GM19463 (cell line): ENCODE data around the gene PCDHA9.
"Not testable (repeated sequence)": the region's sequence is repeated elsewhere in the genome, so short reads cannot be mapped to it uniquely, and the experiment has no call there.

Experiments used
- ATAC-seq: cut with Tn5 transposase; IDR thresholded peaks from one replicate; pipeline ENCODE4 v1.9.1; 2021; ENCODE audit warnings: mild to moderate bottlenecking, moderate library complexity; ENCODE audit not compliant: unreplicated experiment

The PCDHA9 gene

GRCh38 chr5:140848139-140849102 lies at the start of gene PCDHA9:
Gene PCDHA9 (plus strand): TSS chr5:140848382. CDS start chr5:140848496, 114 bp downstream.
- not testable (repeated sequence) for ATAC-seq

GRCh38 chr5:140800816-140801493 lies 47.2 kb upstream of the PCDHA9 start, which contains the start of gene PCDHA3:
Gene PCDHA3 (plus strand): TSS chr5:140801057.
- ATAC-seq: no peak

- no peak for ATAC-seq
Measured at GRCh38 chr5:140801494-140801841, 46.7 kb upstream of the PCDHA9 start.

- not testable (repeated sequence) for ATAC-seq
Measured at GRCh38 chr5:140802381-140802780, 45.8 kb upstream of the PCDHA9 start.

- ATAC-seq: no peak
Measured at GRCh38 chr5:140802781-140803271, 45.4 kb upstream of the PCDHA9 start.

GRCh38 chr5:140806834-140807775 lies 41.1 kb upstream of the PCDHA9 start, which contains the start of gene PCDHA4:
Gene PCDHA4 (plus strand): TSS chr5:140807068.
- ATAC-seq: no peak

- not testable (repeated sequence) for ATAC-seq
Measured at GRCh38 chr5:140808241-140808888, 39.8 kb upstream of the PCDHA9 start.

- ATAC-seq: no peak
Measured at GRCh38 chr5:140808889-140809291, 39.3 kb upstream of the PCDHA9 start.

GRCh38 chr5:140821375-140822280 lies 26.6 kb upstream of the PCDHA9 start, which contains the start of gene PCDHA5:
Gene PCDHA5 (plus strand): TSS chr5:140821613.
- no peak for ATAC-seq

GRCh38 chr5:140822281-140822629 lies 25.9 kb upstream of the PCDHA9 start:
- no peak for ATAC-seq

GRCh38 chr5:140822969-140823368 lies 25.2 kb upstream of the PCDHA9 start:
- not testable (repeated sequence) for ATAC-seq

GRCh38 chr5:140823475-140823874 lies 24.7 kb upstream of the PCDHA9 start:
- ATAC-seq: no peak

- no peak for ATAC-seq
Measured at GRCh38 chr5:140827704-140828361, 20.3 kb upstream of the PCDHA9 start, which contains the start of gene PCDHA6. Gene PCDHA6 (plus strand): TSS chr5:140827960. CDS start chr5:140828092, 132 bp downstream.

- ATAC-seq: no peak
Measured at GRCh38 chr5:140828362-140828737, 19.8 kb upstream of the PCDHA9 start.

GRCh38 chr5:140829511-140830501 lies 18.4 kb upstream of the PCDHA9 start:
- not testable (repeated sequence) for ATAC-seq

- no peak for ATAC-seq
Measured at GRCh38 chr5:140833993-140834392, 14.2 kb upstream of the PCDHA9 start, which contains the start of gene PCDHA7. Gene PCDHA7 (plus strand): TSS chr5:140834269. CDS start chr5:140834384, 115 bp downstream.

GRCh38 chr5:140834439-140835008 lies 13.7 kb upstream of the PCDHA9 start:
- ATAC-seq: not testable (repeated sequence)
